Calu3 (cell line): ENCODE measurements around the gene KLHDC7A. TPM values are rescaled to one million over a fixed set of nuclear protein-coding genes. Genes with fewer than 3 reads are reported as not detected.

Source experiments
- BruUV-seq: library from RNA; stranded (reverse); fragments of 400-500 nt; replicated peaks from 2 replicates; lab custom pipeline; 2021; lab: Mats Ljungman, UMichigan
- CTCF ChIA-PET: fragments of 300-600 bp; sonication (Branson Sonifier 250); formaldehyde crosslinking; loops from one replicate; lab custom pipeline; 2022; ENCODE audit warnings: antibody characterized with exemption; lab: Charles Lee
- DNase-seq: peaks from one replicate; pipeline ENCODE4 v3.0.0; 2022
- H3K27ac Mint-ChIP-seq: one replicate; pipeline ENCODE4 v1.8.0; 2022; ENCODE audit warnings: mixed read lengths; ENCODE audit not compliant: unreplicated experiment
- H3K27me3 Mint-ChIP-seq: one replicate; pipeline ENCODE4 v1.8.0; 2022; ENCODE audit warnings: mixed read lengths; ENCODE audit not compliant: unreplicated experiment
- H3K36me3 Mint-ChIP-seq: one replicate; pipeline ENCODE4 v1.8.0; 2022; ENCODE audit warnings: mild to moderate bottlenecking, moderate library complexity, mixed read lengths; ENCODE audit not compliant: insufficient read depth, unreplicated experiment
- H3K4me1 Mint-ChIP-seq: one replicate; pipeline ENCODE4 v1.8.0; 2022; ENCODE audit warnings: mild to moderate bottlenecking, low read depth, mixed read lengths; ENCODE audit not compliant: unreplicated experiment
- H3K4me3 Mint-ChIP-seq: one replicate; pipeline ENCODE4 v1.8.0; 2022; ENCODE audit warnings: mild to moderate bottlenecking, low read depth, moderate library complexity, mixed read lengths; ENCODE audit not compliant: unreplicated experiment
- H3K9me3 Mint-ChIP-seq: one replicate; pipeline ENCODE4 v1.8.0; 2022; ENCODE audit warnings: low read depth, mixed read lengths; ENCODE audit not compliant: unreplicated experiment
- CTCF ChIP-seq: fragments of 200-600 bp; IDR thresholded peaks from one replicate; pipeline ENCODE4 v1.8.0; 2022; ENCODE audit warnings: antibody characterized with exemption; ENCODE audit not compliant: unreplicated experiment
- intact Hi-C: fragments of 100-400 bp; cut with micrococcal nuclease; formaldehyde crosslinking; loops from one replicate; pipeline ENCODE4 v1.10.0; 2022; ENCODE audit not compliant: unreplicated experiment
- total RNA-seq: library from RNA; stranded (reverse); gene quantifications from 2 replicates; pipeline ENCODE4 v1.2.3, GENCODE V29; 2022

The KLHDC7A gene
- total RNA-seq, 1 experiment from 2014 or later: 14.3 TPM

- Mint-ChIP-seq H3K27me3 (peaks cover 35% of the 10 kb centered on the region), H3K27ac (no peak overlapping the region), H3K4me3 (no peak overlapping the region), H3K4me1 (peaks cover 10% of the 10 kb centered on the region), H3K36me3 (no peaks in the 10 kb centered on the region), H3K9me3 (no peaks in the 10 kb centered on the region)
- TF ChIP-seq CTCF: no peak
- intact Hi-C loops: no loop called here
- no TSS peak for BruUV-seq
- DNase-seq: no peak
- CTCF ChIA-PET: no interaction called here
Observed at GRCh38 chr1:18463063-18463462, 17.7 kb upstream of the KLHDC7A start.

- CTCF ChIA-PET: interaction anchor here (0.8 kb wide), 1 partner anchor 16 kb away, joined by 3 read pairs; the partner anchor contains the start of gene KLHDC7A
- Mint-ChIP-seq H3K27ac (no peak overlapping the region), H3K9me3 (no peaks in the 10 kb centered on the region), H3K27me3 (peaks cover 25% of the 10 kb centered on the region), H3K4me1 (peaks cover 10% of the 10 kb centered on the region), H3K4me3 (no peak overlapping the region), H3K36me3 (no peaks in the 10 kb centered on the region)
- intact Hi-C loops: no loop called here
- DNase-seq: no peak
- BruUV-seq: no TSS peak
- TF ChIP-seq CTCF: no peak
Observed at GRCh38 chr1:18463984-18464664, 16.6 kb upstream of the KLHDC7A start.

- no peak overlapping the region for H3K27ac Mint-ChIP-seq
- no peak overlapping the region for H3K4me3 Mint-ChIP-seq
- peak; percentile 33 for DNase-seq
- no peaks in the 10 kb centered on the region for H3K9me3 Mint-ChIP-seq
- no TSS peak for BruUV-seq
- peaks cover 10% of the 10 kb centered on the region for H3K4me1 Mint-ChIP-seq
- no peak for TF ChIP-seq CTCF
- H3K36me3 Mint-ChIP-seq: no peaks in the 10 kb centered on the region
- intact Hi-C loops: no loop called here
- peaks cover 19% of the 10 kb centered on the region for H3K27me3 Mint-ChIP-seq
- CTCF ChIA-PET: no interaction called here
Observed at GRCh38 chr1:18464665-18465050, 16.1 kb upstream of the KLHDC7A start.

GRCh38 chr1:18466676-18467075 lies 14.1 kb upstream of the KLHDC7A start:
- intact Hi-C loops: no loop called here
- no peak for TF ChIP-seq CTCF
- CTCF ChIA-PET: interaction anchor here (0.6 kb wide), 1 partner anchor 1254 kb away, joined by 3 read pairs; no protein-coding TSS in a partner anchor
- H3K4me3 Mint-ChIP-seq: no peak overlapping the region
- H3K27me3 Mint-ChIP-seq: no peaks in the 10 kb centered on the region
- BruUV-seq: no TSS peak
- no peak overlapping the region for H3K27ac Mint-ChIP-seq
- no peaks in the 10 kb centered on the region for H3K9me3 Mint-ChIP-seq
- peaks cover 10% of the 10 kb centered on the region for H3K4me1 Mint-ChIP-seq
- H3K36me3 Mint-ChIP-seq: no peaks in the 10 kb centered on the region
- DNase-seq: no peak
